ENCODE data around the gene THPO. TPM values are rescaled to one million over a fixed set of nuclear protein-coding genes. Genes with fewer than 3 reads are reported as not detected.

The THPO gene
- 1 to 10 TPM in 2 of 3 donors, under 1 TPM in 1; 0.98 to 1.3 (median 1.0) TPM for polyA plus RNA-seq

GRCh38 chr3:184377882-184378445 lies at the start of gene THPO:
THPO (minus strand) TSS chr3:184378207; CDS start chr3:184376259, 1,948 bp downstream.
- WGBS, 3 donors: 61 to 70% (median 61%) methylated on average over 7 of the region's 7 CpGs
- H3K27ac ChIP-seq (ENCODE audit: low read depth, low read length): peak within 1 kb of the TSS; percentile 58

- 80 to 90% (median 88%) methylated on average over 12 of the region's 12 CpGs for WGBS, 3 donors
- H3K27ac ChIP-seq (ENCODE audit: low read depth, low read length): no peak overlapping the region
These were observed 48.7 kb upstream of the THPO start for GRCh38 chr3:184426691-184427141.

DNA sequence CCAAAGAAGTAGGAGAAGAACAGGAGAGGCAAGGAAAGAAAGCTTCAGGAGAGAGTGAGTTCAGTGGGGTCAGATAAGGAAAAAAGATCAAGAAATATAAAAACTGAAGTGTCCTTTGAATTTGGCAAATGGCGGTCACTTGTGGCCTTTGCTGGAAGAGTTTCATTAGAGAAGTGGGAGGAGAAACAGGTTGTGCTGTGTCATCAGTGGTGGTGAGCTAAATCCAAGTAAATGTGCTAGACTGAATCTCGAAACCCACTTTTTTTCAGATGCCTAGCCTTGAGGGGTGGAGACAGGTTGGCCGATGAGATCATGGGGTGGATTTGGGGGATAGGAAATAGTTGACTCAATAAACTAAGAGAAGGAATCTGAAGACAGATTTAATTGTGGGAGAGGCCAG lies 45.6 kb upstream of the THPO start:
- WGBS, 3 donors: 77 to 86% (median 85%) methylated on average over 3 of the region's 3 CpGs
- H3K27ac ChIP-seq (ENCODE audit: low read depth, low read length): no peak overlapping the region

DNA sequence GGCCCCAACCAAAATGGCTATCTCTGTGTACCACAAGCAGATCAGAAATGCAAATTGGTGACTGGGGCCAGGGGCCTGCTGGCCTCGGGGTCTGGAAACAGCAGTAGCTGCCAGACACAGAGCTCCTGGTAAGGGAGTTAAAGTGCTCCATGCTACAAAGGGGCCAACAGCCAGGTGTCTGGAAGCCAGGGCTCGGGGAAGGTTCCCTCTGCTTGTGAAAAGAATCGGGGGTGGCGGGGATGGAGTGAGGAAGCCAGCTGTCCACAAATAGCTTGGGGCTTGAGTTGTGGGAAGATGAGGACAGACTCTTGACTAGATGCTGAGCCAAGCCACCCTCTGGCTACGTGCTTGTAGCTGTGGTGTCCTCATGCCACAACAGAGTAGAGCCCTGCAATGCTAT lies 41.2 kb upstream of the THPO start:
- WGBS, 3 donors: 77 to 88% (median 85%) methylated on average over 5 of the region's 5 CpGs

GRCh38 chr3:184417619-184418327 lies 39.8 kb upstream of the THPO start:
- H3K27ac ChIP-seq (ENCODE audit: low read depth, low read length): no peak overlapping the region
- WGBS, 3 donors: 21 to 38% (median 34%) methylated on average over 12 to 14 of the region's 14 CpGs

More for the DNA sequence above, 41.2 kb upstream of the THPO start:
- H3K27ac ChIP-seq (ENCODE audit: low read depth, low read length): no peak overlapping the region

GRCh38 chr3:184415203-184415490 lies 37.1 kb upstream of the THPO start:
- no peak overlapping the region for H3K27ac ChIP-seq (ENCODE audit: low read depth, low read length)
- 68 to 83% (median 74%) methylated on average over 4 of the region's 4 CpGs for WGBS, 3 donors

- no peak overlapping the region for H3K27ac ChIP-seq (ENCODE audit: low read depth, low read length)
- 83 to 85% (median 84%) methylated on average over 16 of the region's 16 CpGs for WGBS, 3 donors
These were observed 36.6 kb upstream of the THPO start for GRCh38 chr3:184414418-184415202.

- no peak overlapping the region for H3K27ac ChIP-seq (ENCODE audit: low read depth, low read length)
- 71 to 81% (median 73%) methylated on average over 12 of the region's 12 CpGs for WGBS, 3 donors
These were observed 32.0 kb upstream of the THPO start for GRCh38 chr3:184409946-184410500.

GRCh38 chr3:184409331-184409926 lies 31.4 kb upstream of the THPO start:
- no peak overlapping the region for H3K27ac ChIP-seq (ENCODE audit: low read depth, low read length)
- 84 to 90% (median 87%) methylated on average over 8 of the region's 8 CpGs for WGBS, 3 donors

GRCh38 chr3:184405075-184406030 lies 27.3 kb upstream of the THPO start:
- WGBS, 3 donors: 64 to 75% (median 73%) methylated on average over 20 of the region's 20 CpGs
- no peak overlapping the region for H3K27ac ChIP-seq (ENCODE audit: low read depth, low read length)

DNA sequence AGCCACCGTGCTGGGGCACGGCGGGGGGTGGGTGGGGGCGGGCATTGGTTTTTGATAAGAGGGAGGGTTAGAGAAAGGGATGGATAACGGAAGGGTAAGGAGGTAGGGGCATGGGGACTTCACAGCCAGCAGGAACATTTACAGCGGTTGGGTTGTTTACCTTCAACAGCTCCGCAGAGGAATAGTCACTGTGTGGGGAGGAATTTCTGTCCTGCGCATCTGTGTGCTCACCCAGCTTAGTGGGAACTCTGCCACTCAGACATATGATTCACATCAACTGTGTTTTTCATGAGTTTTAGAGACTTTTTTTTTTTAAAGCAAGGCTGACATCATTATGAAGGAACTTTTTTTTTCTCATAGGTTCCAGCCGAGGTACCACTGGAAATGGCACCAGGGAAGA lies 21.4 kb upstream of the THPO start:
- no peak overlapping the region for H3K27ac ChIP-seq (ENCODE audit: low read depth, low read length)

DNA sequence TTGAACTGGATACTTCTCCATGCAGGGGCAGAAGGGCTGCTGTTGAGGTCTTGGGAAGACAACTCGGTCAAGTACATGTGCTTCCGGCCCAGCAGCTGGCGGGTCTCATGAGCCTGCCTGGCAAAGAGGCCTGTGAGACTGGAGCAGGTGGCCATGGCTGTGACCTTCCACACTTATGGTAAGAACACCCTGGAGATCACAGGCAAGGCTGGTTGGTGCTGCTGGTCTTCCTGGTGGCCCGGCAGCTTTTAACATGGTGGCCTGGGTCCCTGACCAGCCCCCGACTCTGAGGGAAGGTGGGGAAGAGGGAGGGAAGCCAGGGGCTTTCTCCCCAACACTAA lies 17.3 kb upstream of the THPO start:
- WGBS, 3 donors: 43 to 86% (median 82%) methylated on average over 5 of the region's 5 CpGs
- H3K27ac ChIP-seq (ENCODE audit: low read depth, low read length): no peak overlapping the region

More for the DNA sequence above, 21.4 kb upstream of the THPO start:
- WGBS, 3 donors: 25 to 37% (median 36%) methylated on average over 9 of the region's 9 CpGs

- 73 to 88% (median 85%) methylated on average over 3 of the region's 3 CpGs for WGBS, 3 donors
- H3K27ac ChIP-seq (ENCODE audit: low read depth, low read length): no peak overlapping the region
These were observed 13.3 kb upstream of the THPO start for GRCh38 chr3:184391266-184391665.

GRCh38 chr3:184389935-184390528 lies 12.0 kb upstream of the THPO start:
- WGBS, 3 donors: 85 to 94% (median 87%) methylated on average over 4 of the region's 5 CpGs
- H3K27ac ChIP-seq (ENCODE audit: low read depth, low read length): no peak overlapping the region

- 56 to 78% (median 58%) methylated on average over 5 of the region's 5 CpGs for WGBS, 3 donors
- no peak overlapping the region for H3K27ac ChIP-seq (ENCODE audit: low read depth, low read length)
These were observed 11.4 kb upstream of the THPO start for GRCh38 chr3:184389384-184389783.

DNA sequence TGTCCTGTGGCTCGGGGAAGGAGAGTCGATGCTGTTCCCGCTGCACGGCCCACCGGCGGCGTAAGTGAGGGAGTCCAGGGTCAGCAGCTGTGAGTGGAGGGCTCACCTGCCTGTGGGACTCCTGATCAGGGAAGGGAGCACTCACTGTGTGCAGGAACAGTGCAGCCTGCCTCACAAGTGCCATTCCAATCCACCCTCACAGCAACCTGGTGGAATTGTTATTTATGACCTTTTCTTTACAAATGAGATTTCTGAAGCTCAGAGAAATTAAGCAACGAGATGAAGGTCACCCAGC lies 10.9 kb upstream of the THPO start:
- WGBS, 3 donors: 75 to 85% (median 79%) methylated on average over 8 of the region's 8 CpGs
- no peak overlapping the region for H3K27ac ChIP-seq (ENCODE audit: low read depth, low read length)

DNA sequence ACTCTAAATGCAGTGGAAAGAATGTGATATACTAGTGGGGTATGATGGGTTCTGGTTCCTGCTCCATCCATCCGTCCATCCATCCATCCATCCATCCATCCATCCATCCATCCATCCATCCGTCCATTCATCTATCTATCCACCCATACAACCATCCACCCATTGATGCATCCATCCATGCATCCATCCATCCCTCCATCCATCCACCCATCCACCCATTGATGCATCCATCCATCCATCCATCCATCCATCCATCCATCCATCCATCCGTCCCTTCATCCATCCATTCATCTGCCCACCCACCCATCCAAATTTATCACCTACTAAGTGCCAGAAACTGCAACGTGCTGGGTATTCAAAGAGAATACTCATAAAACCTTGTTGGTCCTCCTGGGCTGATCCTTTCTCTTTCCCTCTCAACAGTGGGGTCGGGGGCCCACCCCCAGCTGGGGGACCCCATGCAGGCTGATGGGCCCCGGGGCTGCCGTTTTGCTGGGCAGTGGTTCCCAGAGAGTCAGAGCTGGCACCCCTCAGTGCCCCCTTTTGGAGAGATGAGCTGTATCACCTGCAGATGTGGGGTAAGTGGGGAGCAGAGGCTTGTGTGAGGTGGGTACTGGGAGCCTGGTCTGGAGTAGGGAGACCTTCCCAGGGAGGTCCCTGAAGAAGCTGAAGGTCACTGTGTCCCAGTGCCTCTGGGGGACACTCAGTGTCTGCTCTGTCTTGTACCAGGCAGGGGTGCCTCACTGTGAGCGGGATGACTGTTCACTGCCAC lies 10.3 kb upstream of the THPO start:
- WGBS, 3 donors: 76 to 82% (median 79%) methylated on average over 8 of the region's 8 CpGs
- no peak overlapping the region for H3K27ac ChIP-seq (ENCODE audit: low read depth, low read length)
